Measurements from ENCODE around the gene TERT.

DNA sequence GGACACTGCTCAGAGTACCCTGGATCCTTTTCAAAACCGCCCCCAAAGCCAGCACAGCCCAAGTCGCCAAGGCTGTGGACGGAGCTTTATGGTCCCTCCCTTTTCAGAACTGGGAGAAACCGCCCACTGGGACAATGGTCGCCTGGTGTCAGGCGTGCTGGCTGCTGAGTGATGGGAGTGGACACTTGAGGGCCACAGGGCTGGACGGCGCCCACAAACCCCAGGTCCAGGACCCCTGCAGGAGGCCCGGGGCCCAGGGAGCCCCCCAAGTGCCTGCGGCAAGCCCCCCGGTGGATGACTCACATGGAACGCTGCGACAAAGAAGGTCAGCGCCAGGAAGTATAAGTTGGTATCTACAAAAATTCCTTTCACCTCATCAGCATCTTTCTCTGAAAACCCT, 39.1 kb upstream of the TERT start:
- TF ChIP-seq, protein P1, sequence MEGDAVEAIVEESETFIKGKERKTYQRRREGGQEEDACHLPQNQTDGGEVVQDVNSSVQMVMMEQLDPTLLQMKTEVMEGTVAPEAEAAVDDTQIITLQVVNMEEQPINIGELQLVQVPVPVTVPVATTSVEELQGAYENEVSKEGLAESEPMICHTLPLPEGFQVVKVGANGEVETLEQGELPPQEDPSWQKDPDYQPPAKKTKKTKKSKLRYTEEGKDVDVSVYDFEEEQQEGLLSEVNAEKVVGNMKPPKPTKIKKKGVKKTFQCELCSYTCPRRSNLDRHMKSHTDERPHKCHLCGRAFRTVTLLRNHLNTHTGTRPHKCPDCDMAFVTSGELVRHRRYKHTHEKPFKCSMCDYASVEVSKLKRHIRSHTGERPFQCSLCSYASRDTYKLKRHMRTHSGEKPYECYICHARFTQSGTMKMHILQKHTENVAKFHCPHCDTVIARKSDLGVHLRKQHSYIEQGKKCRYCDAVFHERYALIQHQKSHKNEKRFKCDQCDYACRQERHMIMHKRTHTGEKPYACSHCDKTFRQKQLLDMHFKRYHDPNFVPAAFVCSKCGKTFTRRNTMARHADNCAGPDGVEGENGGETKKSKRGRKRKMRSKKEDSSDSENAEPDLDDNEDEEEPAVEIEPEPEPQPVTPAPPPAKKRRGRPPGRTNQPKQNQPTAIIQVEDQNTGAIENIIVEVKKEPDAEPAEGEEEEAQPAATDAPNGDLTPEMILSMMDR (IDR thresholded peaks at IDR 0.05), result no peak
- TF ChIP-seq POLR2A (IDR thresholded peaks at IDR 0.05), result no peak
